OCI-LY7 (cell line): ENCODE data around the gene RUSC1.

Experiments used
- EZH2phosphoT487 ChIP-seq: fragments of 200-600 bp; sonication (generic); IDR thresholded peaks from 2 replicates; pipeline ENCODE4 v1.6.1; 2018; ENCODE audit warnings: low read depth, borderline replicate concordance, mild to moderate bottlenecking, mixed run types, antibody characterized with exemption, low read length, moderate library complexity, mixed read lengths
- TF ChIP-seq, protein P1 (sequence below): fragments of 200-600 bp; sonication (generic); conservative IDR thresholded peaks from 2 replicates; pipeline ENCODE4 v1.5.1; 2014; ENCODE audit warnings: mild to moderate bottlenecking, antibody characterized with exemption, low read length, moderate library complexity, mixed read lengths

DNA sequence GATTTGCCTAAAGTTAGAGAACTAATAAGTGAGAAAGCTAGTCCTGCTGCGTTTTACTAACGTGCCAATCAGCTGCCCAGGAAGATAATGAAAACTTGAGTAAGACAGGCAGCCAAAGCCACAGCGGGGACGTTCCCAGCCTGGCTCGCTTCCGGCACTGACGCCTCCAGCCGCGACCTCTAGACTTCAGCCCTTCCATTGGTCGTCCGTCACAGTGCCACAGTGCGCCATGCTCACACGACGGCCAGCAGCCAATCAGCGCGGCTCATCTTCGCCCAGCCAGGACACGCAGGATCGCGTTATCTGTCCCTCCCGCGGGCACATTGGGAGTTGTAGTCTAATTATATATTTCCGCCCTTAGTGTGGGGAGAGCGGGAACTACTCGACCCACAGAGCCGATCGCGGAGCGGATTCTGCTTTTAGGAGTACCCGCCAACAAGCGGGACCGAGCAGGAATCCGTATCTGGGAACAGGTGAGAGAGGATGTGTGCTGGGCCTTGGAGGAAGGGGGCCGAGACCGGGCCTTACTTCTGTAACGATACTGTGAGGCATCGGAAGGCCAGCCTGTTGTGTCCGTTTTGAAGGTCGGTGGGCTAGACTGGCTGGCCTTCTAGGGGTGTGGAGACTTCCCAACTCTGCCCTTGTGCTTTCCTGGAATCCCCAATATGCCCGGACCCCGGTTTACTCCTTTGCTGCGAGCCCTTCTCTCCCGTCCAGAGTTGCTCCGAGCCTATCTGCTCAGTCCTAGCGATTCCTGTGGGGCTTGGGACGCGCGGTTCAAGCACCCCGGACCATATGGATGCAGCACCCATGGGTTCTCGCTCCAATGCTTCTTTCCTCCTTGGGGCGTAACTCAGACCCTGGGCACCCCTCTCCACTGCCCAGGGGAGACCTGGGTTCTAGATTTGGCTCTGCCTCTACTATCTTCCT, 11.9 kb upstream of the RUSC1 start, which contains the start of gene FDPS:
- TF ChIP-seq, protein P1, sequence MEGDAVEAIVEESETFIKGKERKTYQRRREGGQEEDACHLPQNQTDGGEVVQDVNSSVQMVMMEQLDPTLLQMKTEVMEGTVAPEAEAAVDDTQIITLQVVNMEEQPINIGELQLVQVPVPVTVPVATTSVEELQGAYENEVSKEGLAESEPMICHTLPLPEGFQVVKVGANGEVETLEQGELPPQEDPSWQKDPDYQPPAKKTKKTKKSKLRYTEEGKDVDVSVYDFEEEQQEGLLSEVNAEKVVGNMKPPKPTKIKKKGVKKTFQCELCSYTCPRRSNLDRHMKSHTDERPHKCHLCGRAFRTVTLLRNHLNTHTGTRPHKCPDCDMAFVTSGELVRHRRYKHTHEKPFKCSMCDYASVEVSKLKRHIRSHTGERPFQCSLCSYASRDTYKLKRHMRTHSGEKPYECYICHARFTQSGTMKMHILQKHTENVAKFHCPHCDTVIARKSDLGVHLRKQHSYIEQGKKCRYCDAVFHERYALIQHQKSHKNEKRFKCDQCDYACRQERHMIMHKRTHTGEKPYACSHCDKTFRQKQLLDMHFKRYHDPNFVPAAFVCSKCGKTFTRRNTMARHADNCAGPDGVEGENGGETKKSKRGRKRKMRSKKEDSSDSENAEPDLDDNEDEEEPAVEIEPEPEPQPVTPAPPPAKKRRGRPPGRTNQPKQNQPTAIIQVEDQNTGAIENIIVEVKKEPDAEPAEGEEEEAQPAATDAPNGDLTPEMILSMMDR: no peak
- no peak for TF ChIP-seq EZH2phosphoT487
